Stimulated activated CD4-positive, alpha-beta T cell treated with anti-CD3 and anti-CD28 coated beads, TNF-alpha, amount 100 ng/mL, for 1 hour (primary cell): Measurements from ENCODE around the gene PDE4D.
"Not testable (repeated sequence)": the region's sequence is repeated elsewhere in the genome, so short reads cannot be mapped to it uniquely, and the experiment has no call there.

Source experiments
- DNase-seq, 3 donors: peaks; one replicate each; pipeline ENCODE4 v3.0.0-alpha.2; 2020; ENCODE audit warnings: low read depth in 3 of 3, low spot score in 1 of 3

PDE4D gene

DNA sequence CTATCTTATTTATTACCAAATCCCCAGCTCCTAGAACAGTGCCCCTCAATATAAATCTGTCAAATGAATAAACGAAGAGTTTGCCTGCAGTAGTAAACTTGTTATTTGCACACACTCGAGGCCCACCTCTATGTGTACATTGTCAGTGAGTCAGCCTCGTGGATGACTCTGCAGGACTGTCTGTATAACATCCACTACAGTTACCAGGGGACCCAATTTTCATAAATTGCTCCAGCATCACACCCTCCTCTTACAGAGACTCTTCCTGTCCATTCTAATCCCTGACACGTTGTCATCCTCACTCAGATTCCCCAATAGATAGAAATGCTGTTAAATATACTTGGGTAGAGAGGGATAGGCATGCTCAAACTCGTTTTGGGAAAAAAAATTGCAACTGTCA lies 832.1 kb downstream of the PDE4D start:
- no peak for DNase-seq

DNA sequence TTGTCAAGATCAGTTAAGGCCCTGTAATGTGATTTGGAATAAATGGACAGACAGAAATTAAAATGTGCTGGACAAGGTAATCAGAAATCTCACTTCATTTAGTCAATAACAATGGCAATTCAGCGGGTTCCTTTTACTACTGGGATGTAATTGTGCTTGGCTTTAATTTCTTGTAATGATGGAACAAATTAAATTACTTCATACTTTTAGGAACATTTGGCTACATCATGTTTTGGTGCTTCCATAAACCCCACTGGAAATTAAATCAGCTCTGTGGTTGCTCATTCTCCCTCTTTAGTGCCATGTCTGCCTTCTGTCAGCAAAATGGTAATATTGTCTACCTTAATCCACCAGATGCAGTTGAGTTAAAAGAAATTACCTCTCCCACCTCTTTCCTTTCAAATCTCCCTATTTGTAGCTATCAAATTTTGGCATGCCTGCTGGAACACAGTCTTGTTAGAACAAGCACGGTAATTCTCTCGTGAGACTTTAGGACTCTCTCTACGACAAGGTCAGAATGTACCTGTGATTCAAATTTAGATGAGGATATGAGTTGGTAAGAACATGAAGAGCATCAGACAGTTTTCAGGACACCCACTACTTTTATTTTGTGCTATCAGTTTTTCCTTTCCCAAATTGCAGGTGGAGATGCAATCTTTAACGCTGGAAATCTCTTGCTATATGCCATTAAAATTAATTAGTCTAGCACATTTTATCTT lies 834.4 kb downstream of the PDE4D start:
- no peak for DNase-seq

DNA sequence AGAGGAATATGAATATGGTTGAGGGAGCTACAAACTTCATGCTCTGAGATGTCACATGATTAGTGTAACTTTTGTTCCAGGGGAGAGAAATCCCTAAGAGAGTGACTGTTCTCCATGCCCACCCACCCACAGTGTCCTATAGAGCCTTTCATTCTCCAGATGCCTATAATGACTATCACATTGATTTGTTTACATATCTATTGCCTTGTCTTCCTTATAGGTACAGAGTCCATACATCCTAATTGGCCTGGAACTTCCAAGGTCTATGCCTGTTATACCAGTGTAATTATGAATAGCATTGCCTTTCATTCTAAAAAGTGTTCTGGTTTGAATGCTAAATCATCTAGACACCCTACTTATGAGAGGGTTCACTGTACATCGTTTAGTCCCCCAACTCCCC lies 835.3 kb downstream of the PDE4D start:
- no peak for DNase-seq

DNA sequence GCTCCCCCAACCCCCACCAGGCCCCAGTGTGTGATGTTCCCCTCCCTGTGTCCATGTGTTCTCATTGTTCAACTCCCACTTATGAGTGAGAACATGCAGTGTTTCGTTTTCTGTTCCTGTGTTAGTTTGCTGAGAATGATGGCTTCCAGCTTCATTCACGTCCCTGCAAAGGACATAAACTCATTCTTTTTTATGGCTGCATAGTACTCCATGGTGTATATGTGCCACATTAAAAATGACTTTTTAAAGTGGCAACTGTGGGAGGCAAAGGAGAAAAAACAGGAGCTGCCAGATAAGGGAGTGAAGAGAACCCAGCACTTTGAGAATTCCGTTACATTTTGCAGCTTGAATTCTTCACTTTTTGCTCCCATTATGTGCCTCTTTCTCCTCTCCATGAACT lies 836.9 kb downstream of the PDE4D start:
- DNase-seq, result not testable (repeated sequence)

DNA sequence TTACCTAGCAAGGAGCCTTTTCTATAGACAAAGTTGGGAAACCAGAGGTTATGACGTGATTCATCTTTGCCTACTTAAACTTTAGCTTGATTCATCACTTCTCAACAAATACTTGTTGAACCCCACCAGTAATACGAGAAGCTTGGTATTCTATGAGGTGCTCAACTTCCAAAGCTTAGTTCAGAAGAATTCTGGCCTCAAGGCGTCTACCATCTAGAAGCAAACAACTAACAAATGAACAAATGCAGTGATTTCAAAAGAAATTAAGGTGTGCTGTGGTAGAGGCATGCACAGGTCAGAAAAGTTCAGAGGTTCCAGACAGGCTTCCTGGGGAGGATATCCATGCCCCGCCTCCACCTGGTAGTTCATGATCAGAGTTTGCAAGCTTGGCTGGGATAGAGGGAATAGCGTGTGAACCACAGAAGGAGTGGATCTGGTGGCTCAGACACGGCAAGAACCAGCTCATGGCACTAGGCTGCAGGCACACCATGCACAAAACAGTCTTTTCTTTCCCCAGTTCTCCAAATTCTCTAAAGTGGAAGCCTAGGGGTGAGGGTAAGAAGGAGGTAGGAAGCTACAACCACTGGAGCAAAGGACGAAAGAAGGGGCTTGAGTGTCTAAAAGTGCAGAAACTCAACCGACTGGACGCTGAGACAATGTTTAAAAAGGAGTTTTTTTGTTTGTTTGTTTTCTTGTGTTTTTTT lies 837.6 kb downstream of the PDE4D start:
- no peak for DNase-seq

DNA sequence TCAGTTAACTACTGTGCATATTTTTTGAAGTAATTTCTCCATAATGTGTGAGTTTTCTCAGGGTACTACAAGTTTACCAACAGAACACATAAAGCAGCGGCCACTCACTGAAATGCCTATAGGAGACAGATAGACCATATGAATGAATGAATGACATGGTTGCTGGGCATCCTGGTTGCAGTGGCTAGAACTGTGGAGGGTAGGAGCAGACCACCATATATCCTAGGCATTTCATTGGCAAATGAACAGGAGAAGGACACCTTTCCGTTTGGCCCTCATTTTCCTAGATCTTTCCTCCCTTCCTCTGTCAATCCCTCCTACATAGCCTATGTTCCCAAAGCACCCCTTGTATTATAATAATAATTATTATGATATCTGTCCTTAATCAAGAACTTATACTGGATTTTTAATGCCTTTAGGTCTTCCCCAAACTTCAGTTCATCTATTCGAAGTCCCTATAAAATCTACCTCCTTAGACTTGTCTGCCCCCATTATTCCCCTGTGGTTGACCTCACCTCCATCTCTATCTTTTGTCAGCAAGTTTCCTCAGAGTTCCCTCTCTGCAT lies 838.5 kb downstream of the PDE4D start:
- no peak for DNase-seq

DNA sequence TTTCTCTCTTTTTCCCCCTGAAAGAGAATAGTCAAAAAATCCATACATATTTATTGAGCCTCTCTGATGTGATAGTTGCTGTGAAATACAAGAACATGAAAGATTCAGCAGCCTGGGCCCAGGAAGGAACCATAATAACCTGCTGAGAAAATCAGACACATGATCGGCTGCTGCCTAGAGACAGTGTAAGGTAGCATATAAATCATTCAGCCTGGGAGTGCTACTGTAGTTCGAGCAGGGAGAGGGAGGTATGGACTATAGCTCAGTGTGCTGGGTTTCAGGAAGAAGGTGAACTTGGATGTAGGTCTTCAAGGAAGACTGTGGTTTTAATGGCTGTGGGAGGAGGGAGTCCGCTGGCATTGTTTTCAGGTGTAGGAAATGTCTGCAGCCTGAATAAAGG lies 841.6 kb downstream of the PDE4D start:
- no peak for DNase-seq

DNA sequence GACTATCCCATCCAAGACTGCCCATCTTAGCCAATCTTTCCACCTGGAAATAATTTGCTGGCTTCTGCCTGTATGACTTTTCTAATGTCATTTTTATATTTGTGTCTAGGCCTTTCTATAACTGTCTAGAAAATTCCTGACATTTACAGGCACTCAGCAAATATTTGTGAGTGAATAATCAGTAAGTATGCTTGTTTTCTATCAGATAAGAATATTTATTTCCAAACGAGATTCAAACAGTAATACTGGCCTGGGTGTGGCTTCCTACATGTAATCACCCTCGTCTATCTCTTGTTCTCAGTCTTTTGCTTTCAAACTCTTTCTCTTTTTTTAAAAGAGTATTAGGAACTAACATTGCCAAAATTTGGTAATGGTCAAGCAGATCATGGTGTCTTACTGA lies 844.4 kb downstream of the PDE4D start:
- DNase-seq, result no peak

DNA sequence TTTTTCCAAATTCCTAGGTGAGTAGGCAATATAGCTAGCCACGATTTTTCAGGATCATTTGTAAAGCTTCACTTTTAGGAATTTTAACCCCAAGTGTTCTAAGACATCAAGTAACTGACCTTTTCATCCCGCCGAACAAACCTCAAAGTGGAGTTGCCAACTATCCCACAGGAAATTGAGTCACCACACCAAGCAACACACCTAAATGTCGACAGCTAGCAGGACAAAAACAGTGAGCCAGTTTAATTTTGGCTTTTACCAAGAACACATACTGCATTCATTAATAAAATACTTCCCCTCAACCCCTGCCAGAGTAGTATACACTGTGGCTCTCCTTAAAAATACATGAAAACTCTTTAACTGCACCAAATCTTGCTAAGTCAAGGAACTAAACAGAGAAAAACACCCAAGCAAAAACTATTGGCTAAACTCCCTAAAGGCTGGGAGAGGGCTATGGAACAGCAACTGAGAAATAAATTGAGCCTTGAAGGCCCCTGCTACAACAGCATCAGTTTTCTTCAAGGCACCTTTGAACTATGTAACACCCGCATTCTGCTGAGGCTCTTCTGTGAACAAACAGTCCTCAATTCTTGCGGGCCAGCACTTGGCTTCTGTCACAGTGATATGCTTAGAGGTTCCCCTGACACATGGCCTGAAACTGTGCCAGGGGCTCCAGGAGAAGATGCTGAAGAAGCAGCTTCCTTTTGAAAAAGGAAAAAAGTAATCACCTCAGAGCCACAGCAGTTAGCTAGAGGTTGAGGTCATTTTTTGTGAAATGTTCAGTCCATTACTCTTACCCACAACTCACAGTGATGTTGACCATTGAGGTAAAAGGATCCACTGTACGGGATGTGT lies 851.1 kb downstream of the PDE4D start:
- no peak for DNase-seq

DNA sequence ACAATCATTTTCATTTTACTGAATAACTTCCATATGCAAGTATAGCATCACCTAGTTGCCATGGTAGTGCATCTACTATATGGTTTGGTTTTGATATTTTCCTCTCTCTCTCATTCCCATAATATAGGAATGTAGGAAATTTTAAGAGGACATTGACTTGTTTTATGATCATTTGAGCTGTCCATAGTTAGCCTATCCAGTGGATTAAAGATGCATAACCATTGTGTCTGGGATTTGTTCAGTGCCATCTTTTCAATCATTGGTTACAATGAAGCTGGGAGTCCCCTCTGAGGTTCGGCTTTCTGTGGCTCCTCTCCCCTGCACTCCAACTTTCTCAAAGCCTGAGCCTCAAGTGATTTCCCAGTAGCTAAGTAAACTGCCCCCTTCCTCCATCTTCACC lies 852.2 kb downstream of the PDE4D start:
- no peak for DNase-seq

DNA sequence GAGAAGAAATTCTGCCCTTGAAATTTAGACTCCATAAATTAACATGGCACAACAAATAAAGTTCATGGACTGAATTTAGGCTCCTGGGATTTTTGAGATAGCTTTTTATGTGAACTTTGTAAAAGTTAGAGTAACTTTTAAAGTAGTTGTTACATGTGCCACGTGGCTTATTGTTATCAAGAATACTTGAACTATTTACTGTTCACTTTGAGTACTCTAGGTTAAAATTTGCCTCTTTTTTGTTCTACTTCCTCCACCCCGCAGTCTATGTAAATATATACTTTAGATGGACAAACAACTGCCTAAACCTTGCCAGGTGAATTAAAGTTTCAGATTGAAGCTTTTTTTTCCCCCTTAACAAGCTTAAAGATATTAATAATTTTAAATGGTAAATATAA lies 852.7 kb downstream of the PDE4D start:
- no peak for DNase-seq

DNA sequence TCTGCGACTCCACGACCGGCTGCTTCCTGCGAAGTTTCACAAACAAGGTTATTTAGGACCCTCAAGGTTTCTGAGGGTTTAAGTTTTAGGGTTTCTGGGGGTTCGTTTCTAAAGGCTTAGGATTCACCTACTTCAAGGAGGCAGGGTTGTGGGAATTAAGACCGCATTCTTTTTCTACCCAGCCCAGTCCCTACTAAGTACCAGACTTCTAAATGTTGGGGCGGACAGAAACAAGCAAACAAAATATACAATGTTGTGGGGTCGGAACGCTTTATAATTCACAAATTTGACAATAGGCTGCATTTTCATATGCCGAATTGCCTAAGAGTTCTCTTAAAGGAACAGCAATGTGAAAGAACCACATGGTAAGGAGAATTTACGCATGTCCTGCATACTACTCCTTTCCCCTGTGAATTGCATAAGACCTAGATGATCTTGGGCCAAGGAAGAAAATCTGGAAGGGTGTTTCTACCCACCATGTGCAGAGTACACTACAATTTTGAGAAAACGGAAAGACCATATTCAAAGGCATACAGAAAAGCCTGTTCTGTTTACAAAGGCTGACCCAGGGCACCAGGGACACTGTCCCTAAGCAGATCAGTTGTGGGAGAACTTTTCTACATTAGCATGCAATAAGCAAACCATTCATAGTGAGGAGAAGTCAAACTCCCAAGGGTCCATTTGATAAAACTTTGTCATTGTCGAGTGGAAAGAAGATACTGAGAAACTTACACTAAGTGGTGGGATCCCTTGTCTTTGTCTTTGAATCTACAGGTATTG lies 853.3 kb downstream of the PDE4D start:
- DNase-seq, result no peak

DNA sequence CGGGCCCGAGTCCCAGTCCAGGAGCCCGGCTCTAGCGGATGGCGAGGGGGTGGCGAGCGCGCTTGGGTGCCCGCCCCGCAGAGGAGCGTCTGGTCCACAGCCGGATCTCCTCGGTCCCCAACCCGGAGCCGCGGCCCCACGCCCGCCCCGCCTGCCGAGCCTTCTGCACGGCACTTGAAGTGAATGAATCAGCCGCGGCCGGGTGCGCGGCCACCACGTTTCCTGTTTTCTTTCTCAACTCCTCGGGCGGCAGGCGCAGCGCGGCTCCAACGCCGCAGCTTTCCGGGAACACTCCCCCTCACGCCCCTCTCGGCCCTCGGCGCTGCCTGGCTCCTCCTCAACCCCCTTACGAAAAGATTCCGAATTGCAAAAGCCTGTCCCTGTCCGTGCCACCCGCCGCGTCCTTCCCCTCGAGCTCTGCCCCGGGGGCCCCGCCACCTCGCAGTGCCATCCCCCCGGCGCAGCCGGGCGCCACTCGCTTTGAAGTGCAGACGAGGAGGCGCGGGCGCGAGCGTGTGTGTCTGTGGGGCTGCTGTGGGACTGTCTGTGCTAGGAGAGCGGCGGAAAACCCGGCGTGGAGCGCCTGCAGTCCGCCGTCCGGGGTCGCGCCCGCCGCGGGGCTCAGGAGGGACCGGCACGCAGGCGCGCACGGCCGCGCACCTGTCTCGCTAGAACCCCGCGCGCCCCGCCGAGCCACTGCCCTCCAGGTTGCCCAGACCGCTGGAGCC lies 854.1 kb downstream of the PDE4D start:
- peak; percentile 69 to 80 (median 74) for DNase-seq

DNA sequence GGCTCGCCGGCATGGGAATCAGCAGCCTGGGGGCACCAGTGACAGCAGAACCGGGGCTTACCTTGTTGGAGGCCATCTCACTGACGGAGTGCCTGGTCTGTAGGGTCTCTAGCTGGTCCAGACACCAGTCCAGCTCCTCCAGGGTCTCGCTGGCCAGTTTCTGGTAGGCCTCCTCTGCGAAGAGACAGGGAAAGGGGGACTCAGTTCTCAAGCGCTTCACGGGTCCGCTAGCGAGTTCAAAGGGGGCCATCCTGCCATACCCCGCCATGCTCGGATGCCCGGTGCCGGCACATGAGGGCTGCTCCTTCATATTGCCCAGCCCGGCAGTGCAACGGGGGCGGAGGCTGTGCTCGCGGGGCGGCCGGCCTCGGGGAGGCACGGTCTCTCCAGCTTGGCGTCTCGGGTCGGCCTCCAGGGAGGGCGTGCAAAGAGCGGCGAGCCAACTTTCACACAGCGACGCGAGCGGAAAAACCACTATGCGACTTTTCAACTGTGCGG lies 854.7 kb downstream of the PDE4D start:
- DNase-seq, result no peak

DNA sequence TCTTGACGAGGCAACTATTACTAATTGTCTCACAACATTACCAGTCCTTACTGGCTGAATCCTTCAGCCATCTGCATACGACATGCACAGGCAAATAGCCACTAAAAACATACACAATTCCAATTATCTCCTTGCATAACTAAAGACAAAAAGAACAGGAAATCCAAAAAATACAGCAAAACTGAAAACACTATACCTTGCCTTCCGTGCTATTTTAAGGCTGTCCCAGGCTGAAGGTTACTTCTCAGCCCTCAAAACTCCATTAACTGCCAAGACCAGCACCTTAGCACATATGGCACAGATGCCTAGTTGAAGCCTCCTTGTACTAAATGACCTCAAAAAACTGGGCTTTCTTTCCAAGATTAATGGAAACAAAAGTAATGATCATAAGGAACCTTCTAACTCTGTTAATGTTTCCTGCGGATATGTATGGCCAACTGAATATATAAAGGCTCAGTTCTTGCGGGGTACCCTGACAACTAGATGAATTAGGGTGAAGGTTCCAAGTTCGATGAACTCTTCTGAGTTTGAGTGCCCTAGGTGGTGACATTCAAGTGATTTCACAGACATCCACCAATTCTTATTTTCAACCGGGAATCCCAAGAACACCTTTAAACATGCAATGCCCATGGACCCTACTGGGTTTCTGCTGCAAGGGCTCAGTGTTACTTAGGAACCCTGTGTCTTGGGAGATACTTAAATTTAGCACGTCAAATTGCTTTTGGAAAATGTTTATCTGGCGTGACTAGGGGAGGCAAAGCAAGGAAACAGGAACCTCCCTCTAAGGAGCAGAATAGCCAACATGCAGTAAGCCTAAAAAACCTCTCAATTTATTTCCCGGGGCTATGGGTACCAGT lies 855.4 kb downstream of the PDE4D start:
- DNase-seq, result no peak

DNA sequence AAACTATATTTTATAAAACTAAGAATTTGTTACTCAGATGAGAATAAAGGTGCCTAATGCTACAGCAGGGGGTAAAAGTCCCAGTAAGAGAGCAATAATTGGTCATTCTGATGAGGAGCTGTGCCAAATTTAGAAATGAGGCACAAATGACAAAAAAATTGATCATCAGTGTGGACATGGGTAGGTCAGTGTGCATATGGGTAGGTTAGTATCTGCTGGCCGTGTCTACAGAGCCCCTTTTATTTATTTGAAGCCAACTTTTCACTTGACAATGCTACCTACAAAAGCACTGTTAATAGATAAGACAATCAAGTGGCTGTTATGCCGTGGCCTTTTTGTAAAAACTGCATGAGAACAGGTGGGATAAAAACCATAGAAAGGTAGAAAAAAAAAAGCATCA lies 856.1 kb downstream of the PDE4D start:
- DNase-seq, result no peak

DNA sequence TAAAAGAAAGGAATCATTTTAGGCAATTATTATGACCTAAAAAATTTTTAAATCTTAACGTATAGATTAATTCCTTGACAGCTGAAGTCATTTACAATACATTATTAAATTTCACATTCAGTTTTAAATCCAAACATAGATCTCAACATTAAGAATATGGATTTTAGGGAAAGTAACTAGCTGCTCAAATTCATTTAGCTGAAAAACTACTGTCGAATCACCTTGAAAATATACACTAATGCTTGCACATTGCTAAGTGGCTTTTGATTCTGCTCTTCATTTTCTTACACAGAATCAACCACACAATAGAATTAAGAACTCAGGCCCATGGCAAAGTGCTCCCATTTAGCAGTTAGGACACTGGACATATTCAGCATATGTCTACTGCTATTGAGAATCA lies 856.5 kb downstream of the PDE4D start:
- DNase-seq, result no peak

DNA sequence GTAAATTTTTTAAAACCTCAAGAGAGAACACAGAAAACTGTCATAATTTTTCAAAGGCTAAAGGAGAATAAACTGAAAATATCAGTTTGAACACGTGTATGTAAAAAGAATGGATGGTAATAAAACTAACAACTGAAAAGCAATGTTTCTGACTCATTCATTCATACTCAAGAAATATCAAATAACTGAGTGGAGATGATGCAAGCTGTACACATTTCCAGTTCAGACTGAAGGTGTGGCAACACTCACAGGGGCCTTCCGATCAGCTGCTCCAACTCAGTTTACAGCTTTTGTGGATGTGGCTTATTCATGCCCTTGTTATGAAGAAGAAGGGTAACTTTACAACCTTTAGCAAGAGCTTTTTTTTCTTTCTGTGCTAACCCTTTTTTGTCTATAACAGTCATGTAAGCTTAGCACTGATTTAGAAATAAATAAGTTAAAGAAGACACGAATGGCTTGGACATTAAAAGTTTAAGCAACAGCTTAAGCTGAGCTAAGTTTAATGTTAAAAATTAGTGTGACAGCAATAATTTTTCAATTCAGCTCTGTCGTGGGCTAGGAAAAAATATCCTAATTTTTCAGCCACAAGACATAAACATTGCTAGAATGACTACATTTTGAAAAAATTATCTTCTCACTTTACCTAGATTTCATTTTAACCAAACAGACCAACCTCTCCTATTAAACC lies 857.1 kb downstream of the PDE4D start:
- DNase-seq, result no peak

DNA sequence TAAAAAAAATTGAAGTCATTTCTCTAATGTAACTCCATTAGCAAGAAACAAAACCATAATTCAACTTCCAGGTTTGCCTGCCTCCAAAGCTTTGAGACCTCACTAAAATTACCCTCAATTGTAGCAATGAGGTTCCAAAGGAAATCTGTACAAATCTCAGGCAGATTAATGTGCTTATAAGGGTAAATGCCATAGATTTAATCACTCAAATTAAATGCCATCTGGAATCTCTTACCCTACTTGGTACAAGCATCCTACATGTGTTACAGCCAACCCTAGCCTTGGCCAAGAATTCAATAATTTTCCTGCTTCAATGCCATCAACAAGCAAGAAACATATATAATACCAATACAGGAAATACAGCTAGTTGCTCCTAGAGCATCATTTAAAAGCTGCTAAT lies 857.8 kb downstream of the PDE4D start:
- DNase-seq, result no peak
